Right lobe of liver (tissue), 6 donors: Measurements from ENCODE around the gene ARHGAP15. TPM values are rescaled to one million over a fixed set of nuclear protein-coding genes. Genes with fewer than 3 reads are reported as not detected.

Experiments
- ATAC-seq, 4 donors: fragments of 200-7000 bp; cut with Tn5 transposase; one replicate each; pipeline ENCODE4 v1.9.1; 2020; ENCODE audit warnings: mild to moderate bottlenecking in 4 of 4, moderate library complexity in 4 of 4
- DNase-seq, 3 donors: peaks; one replicate each; pipeline ENCODE4 v3.0.0-alpha.2; 2020
- H3K27ac ChIP-seq, 3 donors: fragments of 200-600 bp; one replicate each; pipeline ENCODE4 v1.8.0; 2022
- H3K27me3 ChIP-seq, 2 donors: fragments of 200-600 bp; one replicate each; pipeline ENCODE4 v1.8.0; 2022
- H3K36me3 ChIP-seq, 4 donors: fragments of 200-600 bp; sonication (generic) in 1 of 4; one replicate each; pipeline versions ENCODE4 v1.5.1 to v1.8.0; 2017 to 2022; ENCODE audit warnings: control low read depth in 1 of 4
- H3K4me1 ChIP-seq, 4 donors: fragments of 200-600 bp; sonication (generic) in 1 of 4; one replicate each; pipeline versions ENCODE4 v1.5.1 to v1.8.0; 2017 to 2022; ENCODE audit warnings: control low read depth in 1 of 4
- H3K4me3 ChIP-seq, 3 donors: fragments of 200-600 bp; one replicate each; pipeline ENCODE4 v1.8.0; 2022
- H3K9me3 ChIP-seq, 4 donors: fragments of 200-600 bp; sonication (generic) in 1 of 4; one replicate each; pipeline versions ENCODE4 v1.5.1 to v1.8.0; 2017 to 2022; ENCODE audit warnings: control low read depth in 1 of 4
- POLR2A ChIP-seq: fragments of 450-650 bp; IDR thresholded peaks from one replicate; pipeline ENCODE4 v1.6.1; 2017; ENCODE audit warnings: antibody characterized with exemption, mild to moderate bottlenecking
- whole genome bisulfite sequencing: methylation state at CpG from one replicate; pipeline ENCODE4 v1.1.6; 2018; ENCODE audit warnings: low coverage, low lambda C conversion rate; ENCODE audit not compliant: insufficient coverage; ENCODE audit errors: missing lambda C conversion rate; 5-methylcytosine and 5-hydroxymethylcytosine counted together
- intact Hi-C, 2 donors: fragments of 100-400 bp; cut with DNase I; formaldehyde crosslinking; loops; one replicate each; pipeline versions ENCODE4 v1.11.2 to v1.14.1; 2022
- total RNA-seq, 6 experiments: library from RNA; depleted of rRNA in 2 of 6; stranded (reverse); fragments of >200 nt in 2 of 6; fragmentation: NEBNext Ultra II Directional in 3 of 6; extraction: Animal tissue kit (Norgen Biotek cat#: 25700) in 3 of 6; gene quantifications; one replicate each; pipeline versions ENCODE4 v1.1.0 to v1.2.4, GENCODE V29; 2016 to 2023
- TF ChIP-seq, protein P1 (sequence below), 4 donors: fragments of 200-600 bp in 3 of 4; fragments of 450-650 bp in 1 of 4; IDR thresholded peaks; one replicate each; pipeline versions ENCODE4 v1.5.1 to v1.8.0; 2016 to 2022; ENCODE audit warnings: antibody characterized with exemption in 4 of 4, mild to moderate bottlenecking in 2 of 4
- donor health status: DM: no; HTN: yes; CAD: no.
- donor health status: DM: no; HTN: no; CAD: no.
- donor health status: DM: no; HTN: no; CAD: no.
- donor health status: DM: no; HTN: yes; CAD: no.
- donor health status: DM: no; HTN: yes; CAD: no.

ARHGAP15 gene
- total RNA-seq, 6 experiments from 2014 or later, result 3.3 to 8.2 (median 6.6) TPM

DNA sequence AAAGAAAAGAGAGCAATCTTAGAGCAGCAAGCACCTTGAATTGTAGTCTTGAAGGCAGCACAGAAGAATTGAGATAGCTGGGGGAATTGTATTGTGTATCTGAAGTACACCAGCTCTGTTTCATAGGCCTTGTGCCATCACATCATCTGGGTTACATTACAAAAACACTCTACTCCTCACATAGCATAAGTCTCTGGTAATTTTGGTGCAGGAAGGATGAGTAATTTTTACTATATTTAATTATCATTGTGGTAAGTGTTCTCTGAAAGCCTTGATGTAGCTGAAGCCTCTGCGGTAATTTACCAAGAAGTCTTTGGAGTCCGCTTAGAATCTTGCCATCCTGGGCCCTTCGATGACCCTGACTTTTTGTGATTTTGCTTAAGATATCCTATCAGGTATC lies 291.1 kb downstream of the ARHGAP15 start:
- Histone ChIP-seq H3K27me3 (no peaks in the 10 kb centered on the region), H3K4me1 (no peaks in the 10 kb centered on the region), H3K9me3 (no peaks in the 10 kb centered on the region), H3K27ac (no peak overlapping the region), H3K36me3 (no peaks in the 10 kb centered on the region), H3K4me3 (no peak overlapping the region)
- DNase-seq, result no peak
- no peak for TF ChIP-seq POLR2A
- TF ChIP-seq, protein P1, sequence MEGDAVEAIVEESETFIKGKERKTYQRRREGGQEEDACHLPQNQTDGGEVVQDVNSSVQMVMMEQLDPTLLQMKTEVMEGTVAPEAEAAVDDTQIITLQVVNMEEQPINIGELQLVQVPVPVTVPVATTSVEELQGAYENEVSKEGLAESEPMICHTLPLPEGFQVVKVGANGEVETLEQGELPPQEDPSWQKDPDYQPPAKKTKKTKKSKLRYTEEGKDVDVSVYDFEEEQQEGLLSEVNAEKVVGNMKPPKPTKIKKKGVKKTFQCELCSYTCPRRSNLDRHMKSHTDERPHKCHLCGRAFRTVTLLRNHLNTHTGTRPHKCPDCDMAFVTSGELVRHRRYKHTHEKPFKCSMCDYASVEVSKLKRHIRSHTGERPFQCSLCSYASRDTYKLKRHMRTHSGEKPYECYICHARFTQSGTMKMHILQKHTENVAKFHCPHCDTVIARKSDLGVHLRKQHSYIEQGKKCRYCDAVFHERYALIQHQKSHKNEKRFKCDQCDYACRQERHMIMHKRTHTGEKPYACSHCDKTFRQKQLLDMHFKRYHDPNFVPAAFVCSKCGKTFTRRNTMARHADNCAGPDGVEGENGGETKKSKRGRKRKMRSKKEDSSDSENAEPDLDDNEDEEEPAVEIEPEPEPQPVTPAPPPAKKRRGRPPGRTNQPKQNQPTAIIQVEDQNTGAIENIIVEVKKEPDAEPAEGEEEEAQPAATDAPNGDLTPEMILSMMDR (IDR thresholded peaks at IDR 0.05), result no peak
- ATAC-seq, result no peak
- 59% methylated on average over 3 of the region's 3 CpGs for WGBS
- intact Hi-C loops, result no loop called here

DNA sequence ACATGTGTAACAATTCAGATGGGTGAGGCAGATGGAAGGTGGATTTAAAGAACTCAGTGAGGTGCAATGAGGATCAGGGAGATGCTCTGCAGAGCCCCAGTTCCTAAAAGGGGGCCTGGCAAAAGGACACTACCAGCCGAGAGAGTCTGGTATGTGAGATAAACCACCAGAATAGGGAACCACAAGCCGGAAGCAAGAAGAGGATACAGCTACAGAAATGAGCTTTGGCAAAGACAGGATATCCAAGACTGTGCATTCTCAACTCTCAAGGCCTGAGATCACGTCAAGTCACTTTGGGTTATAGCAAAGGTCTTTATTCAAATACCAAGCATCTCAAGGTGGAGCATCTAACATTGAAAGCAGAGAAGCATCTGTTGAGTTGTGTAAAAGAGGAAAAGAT lies 293.5 kb downstream of the ARHGAP15 start:
- no peak overlapping the region for H3K4me3 ChIP-seq
- H3K9me3 ChIP-seq, result no peaks in the 10 kb centered on the region
- peak in 1 of 4 donors; percentile 11 for ATAC-seq
- WGBS, result 64% methylated on average over 3 of the region's 3 CpGs
- no peak for TF ChIP-seq POLR2A
- TF ChIP-seq, protein P1 (IDR thresholded peaks at IDR 0.05), result no peak
- no peaks in the 10 kb centered on the region for H3K36me3 ChIP-seq
- H3K27me3 ChIP-seq, result no peaks in the 10 kb centered on the region
- no peaks in the 10 kb centered on the region for H3K4me1 ChIP-seq
- DNase-seq, result no peak
- no peak overlapping the region for H3K27ac ChIP-seq
- intact Hi-C loops, result no loop called here

DNA sequence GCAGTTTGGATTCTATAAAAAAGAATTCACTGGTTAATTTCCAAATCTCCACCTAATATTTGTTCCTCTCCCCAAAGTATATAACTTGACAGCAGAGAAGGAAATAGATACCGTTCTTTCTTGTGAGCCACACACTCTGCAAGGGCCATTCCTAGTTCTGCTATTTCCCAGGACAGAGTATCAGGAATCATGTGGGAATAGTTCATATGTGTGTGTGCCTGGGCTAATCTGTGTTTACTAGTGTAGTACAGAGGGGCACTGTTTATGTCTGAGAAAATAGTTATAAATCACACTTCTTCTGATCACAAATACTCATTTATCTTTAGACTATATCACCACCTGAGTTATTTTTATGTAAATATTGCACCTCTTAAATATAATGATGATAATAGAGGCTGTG lies 296.7 kb downstream of the ARHGAP15 start:
- intact Hi-C loops, result no loop called here
- no peaks in the 10 kb centered on the region for H3K9me3 ChIP-seq
- no peak for DNase-seq
- TF ChIP-seq, protein P1 (IDR thresholded peaks at IDR 0.05), result no peak
- TF ChIP-seq POLR2A, result no peak
- ATAC-seq, result no peak
- H3K27me3 ChIP-seq, result no peaks in the 10 kb centered on the region
- H3K36me3 ChIP-seq, result no peaks in the 10 kb centered on the region
- 85% methylated on average over 1 of the region's 1 CpG for WGBS
- no peak overlapping the region for H3K4me3 ChIP-seq
- H3K27ac ChIP-seq, result no peak overlapping the region
- peaks cover 0 to 16% (median 7%) of the 10 kb centered on the region in 4 donors for H3K4me1 ChIP-seq

DNA sequence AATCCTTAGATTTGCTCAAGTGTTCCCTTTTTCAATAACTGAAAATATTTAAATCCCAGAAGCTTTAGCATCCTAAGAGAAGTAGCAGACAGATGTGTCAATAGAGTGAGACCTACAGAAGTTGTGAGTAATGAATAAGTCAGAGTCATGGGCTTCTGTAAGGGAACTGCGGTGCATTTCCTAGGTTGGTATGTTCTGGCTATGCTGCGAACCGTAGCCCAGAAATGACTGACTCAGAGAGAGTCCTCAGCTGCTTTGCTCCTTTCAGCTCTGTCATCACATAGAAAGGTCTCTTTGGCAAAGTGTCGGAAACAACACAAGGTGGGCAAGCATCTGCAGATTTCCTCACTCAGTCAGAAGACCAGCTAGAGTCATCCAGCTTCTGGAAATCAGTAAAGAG lies 297.1 kb downstream of the ARHGAP15 start:
- no peaks in the 10 kb centered on the region for H3K9me3 ChIP-seq
- H3K27ac ChIP-seq, result no peak overlapping the region
- no peaks in the 10 kb centered on the region for H3K27me3 ChIP-seq
- DNase-seq (no peak), ATAC-seq (no peak)
- intact Hi-C loops, result no loop called here
- 85% methylated on average over 4 of the region's 4 CpGs for WGBS
- TF ChIP-seq, protein P1 (IDR thresholded peaks at IDR 0.05), result no peak
- TF ChIP-seq POLR2A, result no peak
- no peaks in the 10 kb centered on the region for H3K36me3 ChIP-seq
- no peak overlapping the region for H3K4me3 ChIP-seq
- H3K4me1 ChIP-seq, result peaks cover 0 to 16% (median 7%) of the 10 kb centered on the region in 4 donors

DNA sequence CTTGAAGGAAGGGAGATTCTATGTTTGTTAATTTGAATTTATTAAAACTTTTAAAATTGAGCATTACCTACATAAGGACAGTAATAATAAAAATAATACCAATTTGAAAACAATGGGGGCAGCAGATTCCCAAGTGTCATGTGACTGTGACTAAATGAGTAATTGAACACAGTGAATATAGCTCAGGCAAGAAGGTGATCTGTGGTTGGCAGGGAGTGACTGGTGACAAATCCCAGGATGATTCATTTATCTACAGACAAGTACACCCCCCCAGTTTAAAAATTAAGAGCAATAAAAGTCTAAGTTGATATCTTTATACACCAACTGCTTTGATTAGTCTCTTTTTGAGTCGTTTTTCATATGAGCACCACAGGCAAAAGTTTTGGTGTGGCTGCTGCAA lies 299.5 kb downstream of the ARHGAP15 start:
- peaks cover 0 to 23% (median 9%) of the 10 kb centered on the region in 4 donors for H3K4me1 ChIP-seq
- H3K36me3 ChIP-seq, result no peaks in the 10 kb centered on the region
- 60% methylated on average over 1 of the region's 1 CpG for WGBS
- H3K9me3 ChIP-seq, result no peaks in the 10 kb centered on the region
- ATAC-seq (no peak), DNase-seq (no peak)
- TF ChIP-seq, protein P1 (IDR thresholded peaks at IDR 0.05), result no peak
- no peak for TF ChIP-seq POLR2A
- intact Hi-C loops, result no loop called here
- no peak overlapping the region for H3K27ac ChIP-seq
- H3K27me3 ChIP-seq, result no peaks in the 10 kb centered on the region
- H3K4me3 ChIP-seq, result no peak overlapping the region
